Central memory CD8-positive, alpha-beta T cell (primary cell): ENCODE measurements around the gene CGB7.

Source experiments
- ATAC-seq: fragments of 150-1000 bp; cut with Tn5 transposase; replicated peaks from 2 replicates; pipeline ENCODE4 v1.10.0; 2022; ENCODE audit warnings: mild to moderate bottlenecking, moderate FRiP score, moderate number of reproducible peaks; ENCODE audit not compliant: poor library complexity, severe bottlenecking; ENCODE audit errors: extremely low read depth
- DNase-seq, 2 donors: peaks; one replicate each; pipeline ENCODE4 v3.0.0; 2021; ENCODE audit warnings: low spot score in 2 of 2
- H3K27ac Mint-ChIP-seq: one replicate; pipeline ENCODE4 v1.8.0; 2022; ENCODE audit warnings: low read depth, mild to moderate bottlenecking, moderate library complexity, mixed read lengths
- H3K27me3 Mint-ChIP-seq: one replicate; pipeline ENCODE4 v1.8.0; 2022; ENCODE audit warnings: mixed read lengths
- H3K36me3 Mint-ChIP-seq: one replicate; pipeline ENCODE4 v1.8.0; 2022; ENCODE audit warnings: mild to moderate bottlenecking, moderate library complexity, mixed read lengths; ENCODE audit not compliant: insufficient read depth
- H3K4me1 Mint-ChIP-seq: one replicate; pipeline ENCODE4 v1.8.0; 2022; ENCODE audit warnings: mixed read lengths
- H3K4me3 Mint-ChIP-seq: one replicate; pipeline ENCODE4 v1.8.0; 2022; ENCODE audit warnings: mild to moderate bottlenecking, moderate library complexity, mixed read lengths
- H3K9me3 Mint-ChIP-seq: one replicate; pipeline ENCODE4 v1.8.0; 2022; ENCODE audit warnings: mixed read lengths

CGB7 gene

DNA sequence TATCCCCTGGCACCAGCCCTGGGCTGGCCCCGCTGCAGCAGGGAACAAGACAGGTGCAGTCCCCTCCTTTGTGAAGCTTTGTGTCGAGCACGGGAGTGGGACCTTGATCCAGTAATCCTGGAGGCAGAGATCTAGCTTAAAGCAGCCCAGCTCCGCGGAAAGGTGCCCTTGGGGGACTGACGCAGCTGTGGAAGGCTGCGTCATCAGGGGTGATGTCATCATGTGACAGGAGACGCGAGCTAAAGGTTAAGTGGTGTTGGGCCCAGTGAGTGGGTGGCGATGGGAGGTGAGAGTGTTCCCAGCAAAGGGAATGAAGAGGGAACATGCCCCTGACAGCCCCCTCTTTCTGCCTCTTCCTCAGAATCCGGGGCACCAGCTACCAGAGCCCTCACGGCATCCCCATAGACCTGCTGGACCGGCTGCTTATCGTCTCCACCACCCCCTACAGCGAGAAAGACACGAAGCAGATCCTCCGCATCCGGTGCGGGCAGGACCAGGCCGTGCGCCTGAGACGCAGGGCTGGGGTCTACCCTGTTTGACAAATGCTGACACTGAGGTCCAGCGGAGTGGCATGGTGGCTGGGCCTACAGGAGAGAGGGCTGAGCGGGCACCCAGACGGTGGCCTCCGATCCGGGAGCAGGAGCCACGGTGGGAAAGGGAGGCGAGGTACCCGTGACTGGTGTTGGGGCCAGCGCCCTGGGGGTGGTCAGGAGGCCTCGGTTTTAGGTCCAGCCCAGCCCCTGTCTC lies 43.3 kb downstream of the CGB7 start:
- no peak for DNase-seq
- no peak overlapping the region for H3K27ac Mint-ChIP-seq
- H3K36me3 Mint-ChIP-seq = peaks cover 6% of the 10 kb centered on the region
- peaks cover 10% of the 10 kb centered on the region for H3K4me1 Mint-ChIP-seq
- H3K27me3 Mint-ChIP-seq = no peaks in the 10 kb centered on the region
- H3K4me3 Mint-ChIP-seq = no peak overlapping the region
- H3K9me3 Mint-ChIP-seq = no peaks in the 10 kb centered on the region
- ATAC-seq = no peak

DNA sequence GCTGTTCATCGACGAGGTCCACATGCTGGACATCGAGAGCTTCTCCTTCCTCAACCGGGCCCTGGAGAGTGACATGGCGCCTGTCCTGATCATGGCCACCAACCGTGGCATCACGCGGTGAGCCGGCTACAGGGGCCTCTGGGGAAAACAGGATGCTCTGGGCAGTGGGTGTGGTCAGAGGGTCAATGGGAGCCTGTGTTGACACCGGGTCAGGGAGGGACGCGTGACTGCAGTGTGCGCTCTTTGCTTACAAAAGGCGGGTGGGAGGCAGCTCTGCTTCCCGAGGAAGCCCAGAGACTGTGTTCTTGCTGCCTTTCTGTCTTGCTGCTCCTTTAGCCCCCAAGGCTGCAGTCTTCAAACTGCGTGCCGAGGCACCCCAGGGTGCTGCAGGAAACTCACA lies 46.4 kb downstream of the CGB7 start:
- no peaks in the 10 kb centered on the region for H3K9me3 Mint-ChIP-seq
- H3K27ac Mint-ChIP-seq = no peak overlapping the region
- H3K4me1 Mint-ChIP-seq = no peaks in the 10 kb centered on the region
- no peaks in the 10 kb centered on the region for H3K27me3 Mint-ChIP-seq
- H3K36me3 Mint-ChIP-seq = peaks cover 18% of the 10 kb centered on the region
- DNase-seq = no peak
- H3K4me3 Mint-ChIP-seq = no peak overlapping the region
- ATAC-seq = no peak

DNA sequence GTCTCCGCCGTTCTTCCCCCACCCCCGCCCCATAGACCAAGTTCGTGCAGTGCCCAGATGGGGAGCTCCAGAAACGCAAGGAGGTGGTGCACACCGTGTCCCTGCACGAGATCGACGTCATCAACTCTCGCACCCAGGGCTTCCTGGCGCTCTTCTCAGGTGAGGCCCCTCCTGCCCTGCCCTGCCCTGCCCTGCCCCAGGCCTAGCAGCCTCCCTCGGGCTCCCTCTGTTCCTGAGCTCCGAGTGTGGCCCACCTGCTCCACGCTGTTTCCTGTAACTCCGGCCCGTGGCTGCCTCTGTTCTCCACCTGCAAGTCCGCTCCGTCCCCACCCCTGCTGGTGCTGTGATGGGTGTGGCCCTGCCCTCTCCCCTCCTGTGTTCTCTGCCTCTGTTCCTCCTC lies 47.1 kb downstream of the CGB7 start:
- Mint-ChIP-seq H3K9me3 (no peaks in the 10 kb centered on the region), H3K36me3 (peaks cover 19% of the 10 kb centered on the region), H3K27ac (no peak overlapping the region), H3K4me1 (no peaks in the 10 kb centered on the region), H3K4me3 (no peak overlapping the region), H3K27me3 (no peaks in the 10 kb centered on the region)
- no peak for DNase-seq
- ATAC-seq = no peak

DNA sequence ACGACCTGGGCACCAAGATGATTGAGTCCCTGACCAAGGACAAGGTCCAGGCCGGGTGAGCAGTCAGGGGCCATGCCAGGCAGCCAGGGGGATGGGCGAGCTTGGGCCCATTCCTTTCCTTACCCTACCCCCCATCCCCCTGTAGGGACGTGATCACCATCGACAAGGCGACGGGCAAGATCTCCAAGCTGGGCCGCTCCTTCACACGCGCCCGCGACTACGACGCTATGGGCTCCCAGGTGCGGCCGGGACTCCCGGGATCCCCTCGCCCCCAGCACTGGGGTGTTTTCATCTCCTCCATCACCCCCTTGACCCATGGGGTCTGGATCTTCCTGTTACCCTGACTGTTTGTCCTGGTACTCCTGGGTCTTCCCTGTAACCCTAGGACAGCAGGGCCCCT lies 47.7 kb downstream of the CGB7 start:
- no peaks in the 10 kb centered on the region for H3K27me3 Mint-ChIP-seq
- ATAC-seq = no peak
- no peaks in the 10 kb centered on the region for H3K4me1 Mint-ChIP-seq
- H3K36me3 Mint-ChIP-seq = peaks cover 19% of the 10 kb centered on the region
- no peaks in the 10 kb centered on the region for H3K9me3 Mint-ChIP-seq
- no peak for DNase-seq
- H3K27ac Mint-ChIP-seq = no peak overlapping the region
- no peak overlapping the region for H3K4me3 Mint-ChIP-seq

DNA sequence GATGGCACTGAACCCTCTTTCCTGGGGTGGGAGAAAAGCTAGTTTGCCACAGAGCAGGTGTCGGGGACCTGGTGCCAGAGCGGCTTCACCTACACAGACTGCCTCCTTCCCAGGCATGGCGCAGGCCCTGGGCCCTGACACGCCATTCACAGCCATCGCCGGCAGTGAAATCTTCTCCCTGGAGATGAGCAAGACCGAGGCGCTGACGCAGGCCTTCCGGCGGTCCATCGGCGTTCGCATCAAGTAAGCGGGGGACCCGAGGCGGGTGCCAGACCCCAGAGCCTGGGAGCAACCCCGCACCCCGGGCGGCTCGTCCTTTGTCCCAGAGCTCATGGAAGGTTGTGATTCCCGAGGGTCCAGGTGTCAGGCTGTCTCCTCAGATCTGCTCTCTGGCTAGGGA lies 50.6 kb downstream of the CGB7 start:
- no peak for ATAC-seq
- peaks cover 31% of the 10 kb centered on the region for H3K36me3 Mint-ChIP-seq
- no peaks in the 10 kb centered on the region for H3K4me1 Mint-ChIP-seq
- no peaks in the 10 kb centered on the region for H3K9me3 Mint-ChIP-seq
- H3K4me3 Mint-ChIP-seq = no peak overlapping the region
- no peak for DNase-seq
- H3K27ac Mint-ChIP-seq = no peak overlapping the region
- no peaks in the 10 kb centered on the region for H3K27me3 Mint-ChIP-seq

DNA sequence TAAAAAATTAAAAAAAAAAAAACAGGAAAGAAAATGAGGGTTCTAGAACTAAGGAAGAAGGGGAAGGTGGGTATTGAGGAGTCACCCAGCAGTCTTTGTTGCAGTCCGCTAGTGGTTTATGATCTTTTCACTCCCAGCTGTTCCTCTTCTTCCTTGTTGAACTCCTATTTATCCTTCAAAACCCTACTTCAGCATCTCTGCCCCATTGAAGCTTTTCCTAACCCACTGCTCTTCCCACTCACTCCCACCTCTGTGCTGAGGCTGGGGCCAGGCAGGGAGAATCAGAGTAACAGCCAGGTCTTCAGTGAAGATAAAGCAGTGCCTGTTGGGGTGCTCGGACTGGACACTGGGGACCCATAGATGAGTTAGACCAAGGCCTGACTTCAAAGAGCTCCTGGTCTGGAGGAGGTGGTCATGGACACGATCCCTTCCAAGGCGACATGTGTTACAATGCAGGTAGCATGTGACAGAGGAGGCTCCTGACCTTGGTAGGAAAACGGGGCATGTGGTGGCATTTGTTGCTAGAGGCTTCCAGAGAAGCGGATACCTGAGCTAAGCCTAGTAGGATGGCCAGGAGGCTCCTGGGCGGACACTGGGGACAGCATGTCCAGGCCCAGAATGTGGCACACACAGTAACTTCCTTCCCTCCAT lies 52.5 kb downstream of the CGB7 start:
- H3K27ac Mint-ChIP-seq = no peak overlapping the region
- no peaks in the 10 kb centered on the region for H3K9me3 Mint-ChIP-seq
- DNase-seq (no peak), ATAC-seq (no peak)
- H3K27me3 Mint-ChIP-seq = no peaks in the 10 kb centered on the region
- no peak overlapping the region for H3K4me3 Mint-ChIP-seq
- H3K36me3 Mint-ChIP-seq = peaks cover 28% of the 10 kb centered on the region
- H3K4me1 Mint-ChIP-seq = no peaks in the 10 kb centered on the region
